Putamen (tissue), 1 donor: ENCODE data around the gene IGFBP2.
A peak's percentile ranks its signal among the peaks of the same experiment; 100 is the strongest.

Experiments used
- DNase-seq: peaks from one replicate; pipeline ENCODE4 v3.0.0-alpha.2; 2016; ENCODE audit warnings: low spot score

The IGFBP2 gene

GRCh38 chr2:216637472-216637871 lies 4.3 kb downstream of the IGFBP2 start:
- DNase-seq, result no peak

- no peak for DNase-seq
Observed at GRCh38 chr2:216643986-216644659, 10.9 kb downstream of the IGFBP2 start.

GRCh38 chr2:216644842-216645635 lies 11.8 kb downstream of the IGFBP2 start:
- peak; percentile 17 for DNase-seq

GRCh38 chr2:216645636-216645950 lies 12.4 kb downstream of the IGFBP2 start:
- DNase-seq, result no peak

- no peak for DNase-seq
Observed at GRCh38 chr2:216646116-216646515, 12.9 kb downstream of the IGFBP2 start.

GRCh38 chr2:216648105-216648504 lies 14.9 kb downstream of the IGFBP2 start:
- no peak for DNase-seq

GRCh38 chr2:216649574-216649973 lies 16.4 kb downstream of the IGFBP2 start:
- DNase-seq, result no peak

GRCh38 chr2:216650626-216651257 lies 17.5 kb downstream of the IGFBP2 start:
- DNase-seq, result no peak

- no peak for DNase-seq
Observed at GRCh38 chr2:216651351-216651881, 18.2 kb downstream of the IGFBP2 start.

GRCh38 chr2:216652566-216652965 lies 19.3 kb downstream of the IGFBP2 start:
- DNase-seq, result no peak

GRCh38 chr2:216653093-216653799 lies 20.0 kb downstream of the IGFBP2 start:
- no peak for DNase-seq

- no peak for DNase-seq
Observed at GRCh38 chr2:216653931-216654365, 20.7 kb downstream of the IGFBP2 start.

- no peak for DNase-seq
Observed at GRCh38 chr2:216654528-216655052, 21.4 kb downstream of the IGFBP2 start.

GRCh38 chr2:216657086-216657855 lies 24.1 kb downstream of the IGFBP2 start:
- no peak for DNase-seq

GRCh38 chr2:216657980-216658379 lies 24.8 kb downstream of the IGFBP2 start:
- no peak for DNase-seq

GRCh38 chr2:216658757-216659156 lies 25.5 kb downstream of the IGFBP2 start:
- no peak for DNase-seq

- no peak for DNase-seq
Observed at GRCh38 chr2:216659276-216659675, 26.1 kb downstream of the IGFBP2 start.

- no peak for DNase-seq
Observed at GRCh38 chr2:216660496-216660895, 27.3 kb downstream of the IGFBP2 start.

GRCh38 chr2:216661051-216661450 lies 27.8 kb downstream of the IGFBP2 start:
- DNase-seq, result no peak

- DNase-seq, result no peak
Observed at GRCh38 chr2:216661639-216662375, 28.6 kb downstream of the IGFBP2 start.
